Activated T-helper 1 cell treated with anti-CD3 and anti-CD28 coated beads, Interleukin-2, amount 50 U/mL, for 16 hours (primary cell): ENCODE measurements around the gene NRXN2.
"Not testable (repeated sequence)": the region's sequence is repeated elsewhere in the genome, so short reads cannot be mapped to it uniquely, and the experiment has no call there.

Experiments
- DNase-seq, 2 donors: peaks; one replicate each; pipeline ENCODE4 v3.0.0-alpha.2; 2020; ENCODE audit warnings: low read depth in 1 of 2, low spot score in 1 of 2

The NRXN2 gene

DNA sequence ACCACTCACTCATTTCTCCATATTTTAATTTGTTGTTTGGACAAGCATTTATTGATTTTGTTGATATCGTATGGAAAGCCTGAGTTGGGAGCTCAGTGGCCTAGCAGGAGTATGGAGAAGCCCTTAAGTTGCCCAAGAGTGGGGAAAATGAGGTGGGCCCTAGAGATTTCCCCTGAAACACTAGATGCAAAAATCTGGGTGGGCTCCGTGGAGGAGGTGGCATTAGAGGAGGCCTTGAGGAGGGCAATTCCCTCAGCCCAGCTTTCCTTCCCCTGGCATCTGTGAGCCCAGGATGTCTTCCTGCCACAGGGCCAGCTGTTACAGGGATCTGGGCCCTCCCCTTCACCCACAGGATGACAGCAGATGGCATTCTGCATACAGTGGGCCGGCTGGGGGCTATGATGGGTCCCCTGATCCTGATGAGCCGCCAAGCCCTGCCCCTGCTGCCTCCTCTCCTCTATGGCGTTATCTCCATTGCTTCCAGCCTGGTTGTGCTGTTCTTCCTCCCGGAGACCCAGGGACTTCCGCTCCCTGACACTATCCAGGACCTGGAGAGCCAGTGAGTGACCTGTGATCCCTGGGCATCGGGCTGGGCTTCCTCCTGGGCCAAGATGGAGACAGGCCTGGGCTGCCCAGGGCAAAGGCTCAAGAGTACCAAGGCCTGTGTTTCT, 153.6 kb downstream of the NRXN2 start:
- no peak for DNase-seq

DNA sequence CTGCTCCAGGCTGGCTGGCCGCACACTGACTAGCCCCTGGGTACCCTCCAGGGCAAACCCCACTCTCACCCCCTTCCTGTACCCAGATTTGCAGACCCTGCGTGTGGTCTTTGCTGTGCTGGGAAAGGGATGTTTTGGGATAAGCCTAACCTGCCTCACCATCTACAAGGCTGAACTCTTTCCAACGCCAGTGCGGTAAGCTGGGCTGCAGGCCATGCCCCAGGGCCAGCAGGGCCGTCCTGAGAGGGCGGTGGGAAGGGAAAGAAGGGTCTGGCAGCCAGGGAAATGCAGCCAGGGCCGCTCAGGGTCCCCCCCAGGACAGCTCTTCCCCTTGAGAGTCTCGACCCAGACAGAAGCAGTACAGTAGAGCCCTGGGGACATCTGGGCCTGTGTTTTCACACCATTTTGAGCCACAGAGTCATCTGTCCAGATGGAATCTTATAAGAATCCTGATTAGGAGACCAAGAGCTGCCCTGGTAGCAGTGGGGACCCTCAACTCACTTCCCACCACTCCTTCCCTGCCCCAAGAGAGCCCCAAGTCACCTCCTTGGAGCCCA, 154.3 kb downstream of the NRXN2 start:
- DNase-seq, result no peak

DNA sequence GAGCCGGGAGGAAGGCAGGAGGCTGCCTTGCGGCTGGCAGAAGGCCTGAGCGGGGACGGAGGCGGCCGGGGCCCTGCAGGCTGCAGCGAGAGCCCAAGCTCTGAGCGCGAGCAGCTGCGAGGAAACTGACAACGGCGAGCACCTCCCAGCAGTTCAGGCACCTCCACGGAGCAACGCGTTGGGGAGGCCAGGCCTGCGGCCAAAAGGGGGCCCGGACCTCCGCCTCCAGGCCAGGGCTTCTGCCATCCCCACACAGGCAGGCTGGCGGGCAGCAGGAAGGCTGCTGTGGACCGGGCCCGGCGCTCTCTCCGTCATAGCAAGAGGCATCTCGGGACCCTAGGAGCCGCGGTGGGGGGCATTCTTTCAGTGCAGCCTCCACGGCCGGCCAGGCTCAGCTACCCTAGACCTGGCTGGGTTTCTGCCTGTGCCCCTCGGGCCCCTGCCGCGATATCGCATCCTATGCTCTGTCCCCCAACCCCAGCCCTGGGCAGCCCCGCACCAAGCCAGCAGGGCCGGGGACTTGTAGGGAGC, 154.9 kb downstream of the NRXN2 start:
- no peak for DNase-seq

DNA sequence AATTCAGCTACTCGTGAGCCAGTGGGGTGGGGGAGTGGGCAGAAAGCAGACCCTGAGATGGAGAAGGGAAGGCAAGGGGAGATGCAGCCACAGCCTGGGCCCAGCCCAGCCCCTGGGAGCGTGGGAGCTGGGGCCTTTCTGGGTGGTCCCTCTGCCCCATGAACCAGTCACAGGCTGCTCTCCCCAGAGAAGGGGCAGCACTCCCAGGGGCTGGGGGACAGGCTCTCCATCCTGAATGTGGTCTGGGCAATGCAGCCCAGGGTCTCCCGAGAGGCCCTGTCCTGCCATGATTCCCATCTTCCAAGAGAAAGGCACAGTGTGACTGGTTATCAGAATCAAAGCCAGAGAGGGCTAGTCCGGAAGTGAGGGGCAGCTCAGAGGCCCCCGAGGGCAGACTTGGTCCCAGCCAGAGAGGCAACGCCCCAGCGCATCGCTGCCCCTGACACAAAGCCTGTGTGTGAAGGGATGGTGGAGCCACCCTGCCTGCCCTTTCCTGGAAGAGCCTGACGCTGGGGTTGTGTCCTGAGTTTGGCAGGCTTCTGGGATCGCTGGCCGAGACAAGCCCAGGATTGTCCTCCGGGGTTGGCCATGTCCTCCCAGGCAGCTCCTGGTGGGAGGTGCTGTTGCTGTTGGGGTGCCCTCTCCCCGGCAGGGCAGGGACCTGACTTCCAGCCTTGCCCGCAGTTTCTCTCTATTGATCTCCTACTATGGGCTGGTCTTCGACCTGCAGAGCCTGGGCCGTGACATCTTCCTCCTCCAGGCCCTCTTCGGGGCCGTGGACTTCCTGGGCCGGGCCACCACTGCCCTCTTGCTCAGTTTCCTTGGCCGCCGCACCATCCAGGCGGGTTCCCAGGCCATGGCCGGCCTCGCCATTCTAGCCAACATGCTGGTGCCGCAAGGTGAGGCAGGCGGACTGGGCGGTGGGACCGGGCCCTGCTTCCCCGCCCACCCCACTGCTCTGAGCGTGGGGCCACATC, 155.8 kb downstream of the NRXN2 start:
- DNase-seq, result no peak

DNA sequence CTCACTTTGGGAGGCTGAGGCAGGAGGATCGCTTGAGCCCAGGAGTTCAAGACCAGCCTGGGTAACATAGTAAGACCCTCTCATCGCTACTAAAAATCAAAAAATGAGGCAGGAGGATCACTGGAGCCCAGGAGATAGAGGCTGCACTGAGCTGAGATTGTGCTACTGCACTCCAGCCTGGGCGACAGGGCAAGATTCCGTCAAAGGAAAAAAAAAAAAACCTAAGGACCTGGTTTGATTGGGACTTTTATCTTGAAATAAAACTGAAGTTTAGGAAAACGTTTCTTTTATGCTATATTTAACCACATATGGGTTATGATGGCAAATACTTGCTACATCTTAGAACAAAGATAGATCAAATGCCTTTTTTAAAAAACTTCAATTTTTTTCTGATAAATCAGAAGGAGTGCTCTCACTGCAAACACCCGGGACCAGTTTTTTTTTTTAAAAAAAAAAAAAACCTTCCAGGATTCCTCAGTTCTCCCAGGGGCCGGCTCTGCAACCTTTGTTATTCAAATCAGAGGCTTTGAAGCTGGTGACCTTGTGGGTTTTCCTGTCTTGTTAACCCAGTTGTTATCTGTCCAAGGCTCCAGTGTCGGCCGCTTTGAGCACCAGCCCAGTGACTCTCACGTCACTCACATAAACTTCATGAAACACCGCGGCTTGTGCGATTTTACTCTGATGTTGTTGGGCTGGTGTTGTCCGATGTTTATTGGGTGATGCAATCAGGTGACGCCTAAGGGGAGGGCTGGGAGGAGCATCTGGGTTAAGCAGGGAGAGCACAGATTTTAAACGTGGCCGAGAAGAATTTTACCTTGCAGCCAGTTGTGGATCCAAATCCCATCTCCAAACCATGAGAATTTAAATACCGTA, 156.7 kb downstream of the NRXN2 start:
- no peak for DNase-seq

DNA sequence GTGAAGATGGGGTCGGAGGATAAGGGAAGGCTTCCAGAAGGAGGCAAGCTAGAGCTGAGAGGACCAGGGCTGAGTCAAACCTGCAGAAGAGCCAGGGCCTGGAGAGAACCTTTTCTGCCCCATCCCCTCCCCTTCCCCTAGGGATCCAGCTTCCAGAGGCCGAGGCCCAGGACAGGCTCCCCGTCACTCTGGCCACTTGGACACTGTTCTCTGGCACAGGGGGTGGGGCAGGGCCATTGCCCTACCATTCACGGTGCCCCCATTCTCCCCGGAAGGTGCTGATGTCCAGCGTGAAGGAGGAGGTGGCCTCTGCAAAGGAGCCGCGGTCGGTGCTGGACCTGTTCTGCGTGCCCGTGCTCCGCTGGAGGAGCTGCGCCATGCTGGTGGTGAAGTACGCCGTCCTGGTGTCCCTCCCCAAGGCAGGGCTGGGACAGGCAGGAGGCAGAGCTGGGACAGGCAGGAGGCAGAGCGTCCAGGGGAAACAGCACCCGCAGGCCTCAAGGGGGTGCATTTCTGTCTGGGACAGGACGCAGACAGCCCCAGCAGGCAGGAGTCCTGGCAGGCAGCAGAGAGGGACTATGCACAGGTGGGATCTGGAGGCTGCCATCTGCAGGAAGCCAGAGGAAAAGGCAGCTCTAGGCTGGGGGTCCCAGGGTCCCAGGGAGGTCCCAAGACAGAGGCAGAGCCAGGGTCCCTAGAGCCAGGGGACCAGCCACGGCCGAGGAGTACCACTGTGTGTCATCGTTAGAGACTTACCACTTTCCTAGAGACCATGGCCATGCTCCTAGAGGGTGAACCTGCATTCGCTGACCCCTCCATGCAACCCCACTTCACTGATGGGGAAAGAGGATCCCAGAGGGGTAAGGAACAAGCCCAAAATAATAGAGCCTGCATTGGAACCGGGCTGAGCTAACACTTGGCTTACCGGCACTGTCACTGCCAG, 157.8 kb downstream of the NRXN2 start:
- DNase-seq, result no peak

DNA sequence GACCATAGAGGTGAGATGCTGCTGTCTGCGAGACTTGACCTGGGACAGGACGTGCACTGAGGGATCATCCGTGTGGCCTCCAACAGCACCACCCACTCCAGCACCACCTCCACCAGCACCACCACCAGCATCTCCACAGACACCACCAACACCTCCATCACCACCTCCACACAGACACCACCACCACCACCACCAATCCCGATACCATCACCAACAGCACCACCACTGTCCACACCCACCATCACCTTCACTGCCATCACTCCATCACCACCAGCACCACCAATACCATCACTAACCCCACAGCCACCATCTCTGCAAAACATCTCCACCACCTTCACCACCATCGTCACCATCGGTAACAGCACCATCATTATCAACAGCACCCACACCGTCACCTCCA, 158.6 kb downstream of the NRXN2 start:
- no peak for DNase-seq

DNA sequence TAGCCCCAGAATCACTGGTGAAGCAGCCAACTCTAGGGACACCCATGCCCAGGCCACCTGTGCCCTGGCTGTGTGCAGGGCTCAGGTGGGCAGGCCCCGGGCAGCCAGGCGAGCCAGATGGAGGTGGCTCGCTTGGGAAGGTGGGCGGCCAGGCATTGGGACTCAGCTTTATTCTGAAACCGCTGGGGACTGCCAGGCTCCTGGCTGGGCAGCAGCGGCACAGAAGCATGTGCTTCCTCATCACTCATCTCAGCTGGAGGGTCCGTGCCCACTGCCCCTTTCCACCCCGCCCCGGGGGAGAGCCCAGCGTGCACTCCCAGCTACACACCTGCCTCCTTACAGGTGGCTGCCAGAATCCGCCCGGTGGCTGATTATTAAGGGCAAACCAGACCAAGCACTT, 159.0 kb downstream of the NRXN2 start:
- DNase-seq, result no peak

DNA sequence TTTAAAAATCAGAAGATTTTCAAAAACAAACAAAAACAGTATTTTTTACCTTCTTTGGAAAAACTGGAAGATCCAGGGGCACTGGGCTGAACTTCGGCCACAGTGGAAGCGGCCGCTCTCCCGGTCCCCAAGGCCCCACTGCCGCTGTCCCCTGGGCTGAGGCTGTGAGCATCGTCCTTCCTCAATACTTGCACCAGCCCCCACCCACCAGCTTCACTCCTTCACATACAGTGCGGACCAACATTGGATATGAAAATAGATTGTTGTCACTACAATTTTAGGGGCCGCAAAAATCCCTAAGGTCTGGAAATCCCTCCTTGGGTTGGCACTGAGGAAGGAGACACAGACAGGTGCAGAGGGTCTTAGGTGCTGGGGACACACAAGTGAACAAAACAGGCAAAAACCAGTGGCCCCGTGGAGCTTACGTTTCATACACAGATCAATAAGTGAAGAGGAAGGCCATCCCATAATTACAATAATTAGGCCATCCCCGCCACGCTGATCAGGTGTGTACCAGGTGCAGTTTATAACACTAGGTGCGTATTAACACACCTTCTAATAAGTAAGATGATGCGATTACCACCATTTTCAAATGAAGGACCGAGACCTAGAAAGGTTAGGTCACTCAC, 160.2 kb downstream of the NRXN2 start:
- no peak for DNase-seq

DNA sequence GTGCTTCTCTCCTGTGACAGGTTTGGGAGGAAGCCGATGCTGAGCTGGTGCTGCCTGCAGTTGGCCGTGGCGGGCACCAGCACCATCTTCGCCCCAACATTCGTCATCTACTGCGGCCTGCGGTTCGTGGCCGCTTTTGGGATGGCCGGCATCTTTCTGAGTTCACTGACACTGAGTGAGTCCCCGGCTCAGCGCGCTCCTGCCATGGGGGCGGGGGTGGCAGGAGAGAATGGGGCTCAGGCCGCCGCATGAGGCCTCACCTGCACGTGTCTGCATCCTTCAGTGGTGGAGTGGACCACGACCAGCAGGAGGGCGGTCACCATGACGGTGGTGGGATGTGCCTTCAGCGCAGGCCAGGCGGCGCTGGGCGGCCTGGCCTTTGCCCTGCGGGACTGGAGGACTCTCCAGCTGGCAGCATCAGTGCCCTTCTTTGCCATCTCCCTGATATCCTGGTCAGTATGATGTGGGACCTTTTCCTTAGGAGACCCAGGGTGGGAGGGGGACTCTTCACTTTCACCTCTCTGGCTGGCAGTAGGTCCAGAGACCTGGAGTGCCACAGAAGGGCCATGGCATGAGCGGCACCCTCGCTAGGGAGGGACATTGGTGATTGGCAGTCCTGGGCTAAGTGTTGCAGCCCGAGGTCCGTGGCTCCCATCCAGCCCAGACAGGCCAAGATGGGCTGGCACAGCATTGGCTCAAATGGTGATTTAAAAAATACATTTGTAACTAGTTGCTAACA, 160.8 kb downstream of the NRXN2 start:
- no peak for DNase-seq

DNA sequence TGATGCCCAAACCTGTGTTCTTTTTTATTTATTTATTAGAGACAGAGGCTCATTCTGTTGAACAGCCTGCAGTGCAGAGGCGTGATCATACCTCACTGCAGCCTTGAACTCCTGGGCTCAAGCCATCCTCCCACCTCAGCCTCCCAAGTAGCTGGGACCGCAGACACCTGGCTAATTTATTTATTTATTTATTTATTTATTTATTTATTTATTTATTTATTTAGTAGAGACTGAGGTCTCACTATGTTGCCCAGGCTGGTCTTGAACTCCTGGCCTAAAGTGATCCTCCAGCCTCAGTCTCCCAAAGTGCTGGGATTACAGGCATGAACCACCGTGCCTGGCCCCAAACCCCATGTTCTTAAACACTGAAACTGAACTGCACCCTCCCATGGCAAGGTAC, 161.6 kb downstream of the NRXN2 start:
- not testable (repeated sequence) for DNase-seq

DNA sequence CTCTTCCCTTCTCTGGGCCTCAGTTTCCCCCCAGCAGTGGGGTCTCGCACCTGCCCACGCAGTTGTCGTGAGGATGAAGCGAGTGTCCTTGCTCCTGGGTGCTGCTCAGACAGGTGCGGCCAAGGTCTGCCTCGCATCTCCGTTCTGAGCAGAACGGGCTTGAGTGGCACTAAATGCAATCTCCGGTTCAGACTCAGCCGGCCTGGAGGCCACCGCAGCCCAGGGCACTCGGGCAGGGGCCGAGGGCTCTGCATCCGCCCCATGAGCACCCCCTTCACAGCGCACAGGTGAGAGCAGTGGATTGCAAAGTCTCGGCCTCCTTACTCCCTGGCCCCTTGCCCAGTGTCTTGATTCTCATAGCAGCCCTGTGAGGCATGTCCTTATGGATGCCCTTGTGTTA, 162.1 kb downstream of the NRXN2 start:
- no peak for DNase-seq

DNA sequence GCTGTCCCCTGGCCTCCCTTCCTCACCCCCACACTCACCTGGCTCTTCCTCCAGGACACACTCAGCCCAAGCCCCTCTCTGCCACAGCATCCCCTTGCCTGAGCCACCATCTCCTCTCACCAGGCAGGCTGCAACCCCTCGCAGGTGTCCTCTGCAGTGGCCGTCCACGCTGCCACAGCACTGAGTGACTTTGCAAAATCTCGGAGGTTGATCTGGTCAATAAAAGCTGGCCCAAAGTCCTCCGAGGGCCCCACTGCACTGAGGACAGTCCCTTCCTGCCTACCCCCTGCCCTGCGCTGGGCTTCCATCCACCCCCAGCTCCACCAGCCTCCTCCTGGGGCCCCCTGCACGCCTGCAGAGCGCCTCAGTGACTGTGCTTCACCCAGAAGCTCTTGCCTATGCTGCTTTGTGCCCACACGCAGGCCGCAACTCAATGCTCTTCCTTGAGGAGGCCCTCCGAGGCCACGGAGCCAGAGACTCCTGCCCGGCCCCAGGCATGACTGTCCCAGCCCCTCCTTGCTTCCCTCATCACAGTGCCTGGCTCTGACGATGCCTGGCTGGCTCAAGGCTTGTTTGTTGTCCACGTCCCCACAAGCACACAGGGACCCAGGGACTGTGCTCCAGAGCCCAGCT, 162.7 kb downstream of the NRXN2 start:
- no peak for DNase-seq

DNA sequence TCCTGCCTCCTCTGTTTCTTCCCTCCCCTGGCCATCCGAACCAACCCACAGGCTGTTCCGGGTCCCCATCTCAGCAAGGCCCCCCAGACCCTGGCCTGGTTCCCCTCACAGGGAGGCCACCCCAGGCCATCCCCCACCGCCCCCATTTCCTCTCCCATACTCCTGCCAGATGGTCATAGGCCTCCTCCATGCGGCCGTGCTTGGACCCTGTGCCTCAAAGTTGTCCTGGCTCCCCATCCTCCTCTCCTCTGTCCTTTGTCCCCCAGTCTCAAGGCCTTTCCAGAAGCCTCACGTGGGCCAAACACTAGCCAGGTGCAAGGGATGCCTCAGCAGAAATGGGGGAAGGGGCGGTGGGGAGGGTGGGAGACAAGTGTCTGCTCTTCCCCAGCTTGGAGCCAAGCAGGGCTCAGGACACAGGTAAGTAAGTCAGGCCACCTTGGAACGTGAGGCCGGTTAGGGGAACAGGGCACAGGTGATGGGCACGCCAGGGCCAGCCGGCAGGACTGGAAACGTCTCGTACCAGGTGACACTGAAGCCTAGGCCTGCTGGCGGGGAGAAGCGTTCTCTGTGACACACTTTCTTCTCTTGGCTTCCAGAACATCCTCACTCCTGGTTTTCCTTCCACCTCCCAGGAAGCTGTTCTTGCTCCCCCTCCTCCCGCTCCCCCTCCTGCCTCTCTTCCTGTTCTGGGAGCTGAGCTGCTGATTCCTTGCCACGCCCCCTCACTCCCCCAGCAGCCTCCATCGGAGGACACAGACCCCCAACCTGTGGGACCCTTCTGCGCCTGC, 163.5 kb downstream of the NRXN2 start:
- no peak for DNase-seq

DNA sequence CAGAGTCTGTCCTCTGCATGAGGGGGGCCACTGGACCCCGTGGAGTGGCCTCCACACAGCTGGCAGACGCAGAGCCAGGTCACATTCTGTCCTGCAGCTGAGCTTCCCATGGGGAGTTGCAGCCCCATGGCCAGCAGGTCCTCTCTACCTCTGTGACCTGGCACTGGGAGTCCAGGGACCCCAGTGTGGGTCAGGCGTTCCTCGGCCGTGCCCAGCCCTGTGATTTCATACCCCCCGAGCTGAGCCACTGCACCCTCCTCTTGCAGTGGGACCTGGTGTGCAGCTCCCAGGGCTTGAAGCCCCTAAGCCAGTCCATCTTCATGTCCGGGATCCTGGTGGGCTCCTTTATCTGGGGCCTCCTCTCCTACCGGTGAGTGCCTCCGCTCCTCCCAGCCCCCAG, 164.1 kb downstream of the NRXN2 start:
- DNase-seq, result no peak

DNA sequence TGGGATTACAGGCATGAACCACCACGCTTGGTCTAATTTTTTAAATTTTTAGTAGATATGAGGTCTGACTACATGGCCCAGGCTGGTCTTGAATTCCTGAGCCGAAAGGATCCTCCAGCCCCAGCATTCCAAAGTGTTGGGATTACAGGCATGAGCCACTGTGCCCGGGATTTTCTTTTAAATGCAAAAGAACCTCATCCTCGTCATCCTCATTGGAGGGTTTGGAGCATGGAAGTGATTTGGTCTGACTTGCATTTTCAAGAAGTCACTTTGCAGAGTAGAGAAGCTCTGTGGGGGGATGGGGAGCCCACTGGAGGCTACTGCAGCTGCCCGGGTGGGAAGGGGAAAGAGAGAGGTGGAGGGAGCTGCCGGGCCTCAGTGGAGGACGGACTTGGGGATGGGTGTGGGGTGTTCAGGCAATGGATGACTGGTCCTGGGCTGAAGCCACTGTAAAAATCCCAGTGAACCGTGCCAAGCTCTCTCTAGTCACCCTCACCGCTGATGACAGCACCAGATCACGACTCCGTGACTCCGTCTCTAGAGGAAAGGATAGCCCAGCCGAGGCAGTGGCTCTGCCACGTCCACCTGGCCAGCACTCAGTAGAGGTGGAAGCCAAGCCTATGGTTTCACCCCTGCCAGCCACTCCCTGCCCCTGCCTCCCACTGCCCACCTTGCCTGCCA, 164.8 kb downstream of the NRXN2 start:
- DNase-seq, result no peak

DNA sequence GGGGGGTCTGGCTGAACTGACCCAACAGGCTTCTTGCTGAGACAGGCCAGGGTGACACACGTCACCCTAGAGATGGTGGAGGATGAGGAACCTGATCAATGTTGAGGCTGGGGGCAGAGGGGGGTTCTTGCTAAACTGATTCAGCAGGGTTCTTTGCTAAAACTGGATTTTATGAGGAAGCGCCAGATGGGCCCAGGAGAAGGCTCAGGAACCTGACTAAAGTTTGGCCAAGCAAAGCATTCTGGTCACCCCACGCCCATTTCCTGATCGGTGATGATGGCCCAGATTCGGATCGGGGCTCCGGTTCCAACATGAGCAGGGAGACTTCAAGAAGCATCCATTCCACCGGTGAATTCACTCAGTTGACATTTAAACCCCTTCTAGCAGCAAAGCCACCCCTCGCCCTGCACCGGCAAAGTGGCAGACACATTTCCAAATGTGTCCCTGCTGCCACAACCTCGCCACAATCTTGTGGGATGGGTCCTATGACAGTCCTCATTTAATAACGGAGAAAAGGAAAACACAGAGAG, 166.2 kb downstream of the NRXN2 start:
- no peak for DNase-seq
